Thyroid gland (tissue), 4 donors: ENCODE data around the gene ADARB2.

ENCODE experiments used
- CTCF ChIP-seq, 6 experiments: fragments of 200-600 bp in 3 of 6; fragments of 450-650 bp in 3 of 6; sonication (generic) in 3 of 6; IDR thresholded peaks; one replicate each; pipeline ENCODE4 v1.5.1; 2016 to 2019; ENCODE audit warnings: antibody characterized with exemption in 6 of 6, mild to moderate bottlenecking in 2 of 6, inconsistent platforms in 1 of 6, moderate library complexity in 1 of 6
- POLR2A ChIP-seq, 2 donors: fragments of 450-650 bp; IDR thresholded peaks; one replicate each; pipeline ENCODE4 v1.6.1; 2017; ENCODE audit warnings: antibody characterized with exemption in 2 of 2, mild to moderate bottlenecking in 2 of 2, moderate library complexity in 1 of 2

DNA sequence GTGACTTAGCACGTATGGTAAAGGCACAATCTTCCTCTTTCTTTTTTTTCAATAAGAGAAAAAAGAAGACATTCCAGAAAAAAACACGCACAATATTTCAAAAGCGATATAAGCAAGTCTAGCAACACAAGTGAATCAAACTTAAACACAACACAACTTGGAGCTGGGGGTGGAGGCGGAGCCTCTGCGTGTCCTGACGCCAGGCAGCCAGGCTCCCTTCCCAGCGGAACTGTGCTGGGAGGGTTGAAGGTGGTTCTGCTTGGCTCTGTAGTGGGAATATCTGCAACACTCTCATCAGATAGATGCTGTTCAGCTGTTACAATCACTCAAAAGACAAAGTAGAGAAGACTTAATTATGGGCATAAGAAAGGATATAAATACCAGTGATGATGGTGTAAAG, 469.8 kb downstream of the ADARB2 start:
- no peak for TF ChIP-seq CTCF (IDR thresholded peaks at IDR 0.05)
- no peak for TF ChIP-seq POLR2A (IDR thresholded peaks at IDR 0.05)
